Muscle of leg (tissue), 11 donors: ENCODE data around the gene GDAP2. TPM values are rescaled to one million over a fixed set of nuclear protein-coding genes. Genes with fewer than 3 reads are reported as not detected.
A peak's percentile ranks its signal among the peaks of the same experiment; 100 is the strongest.

Experiments
- DNase-seq: peaks from one replicate; pipeline ENCODE4 v3.0.0; 2013
- H3K27ac ChIP-seq: one replicate; pipeline ENCODE4 v1.5.1; 2013; ENCODE audit warnings: mild to moderate bottlenecking, low read length, control low read depth
- H3K27me3 ChIP-seq: one replicate; pipeline ENCODE4 v1.6.1; 2013; ENCODE audit warnings: low read length; ENCODE audit not compliant: control insufficient read depth, insufficient read depth
- H3K36me3 ChIP-seq: one replicate; pipeline ENCODE4 v1.6.1; 2013; ENCODE audit warnings: low read length; ENCODE audit not compliant: control insufficient read depth, insufficient read depth
- H3K4me1 ChIP-seq: one replicate; pipeline ENCODE4 v1.6.1; 2013; ENCODE audit warnings: low read length; ENCODE audit not compliant: control insufficient read depth, insufficient read depth
- H3K4me3 ChIP-seq: one replicate; pipeline ENCODE4 v1.5.1; 2013; ENCODE audit warnings: low read length, control low read depth
- H3K9me3 ChIP-seq: replicated peaks from 2 replicates; pipeline ENCODE4 v1.6.1; 2013; ENCODE audit warnings: low read depth, low read length; ENCODE audit not compliant: control insufficient read depth
- WGBS: methylation state at CpG from one replicate; pipeline ENCODE4 v1.1.5; 2013; ENCODE audit warnings: missing lambda C conversion rate; ENCODE audit not compliant: insufficient coverage; 5-methylcytosine and 5-hydroxymethylcytosine counted together
- polyA plus RNA-seq, 8 donors: library from polyadenylated mRNA; unstranded; fragments of 120-200 nt; gene quantifications; one replicate each; pipeline versions ENCODE4 v1.2.1 to v1.2.3, GENCODE V29; 2013; ENCODE audit warnings: inconsistent platforms in 1 of 8, low replicate concordance in 1 of 8; ENCODE audit not compliant: insufficient read length in 8 of 8, insufficient read depth in 1 of 8
- total RNA-seq: library from RNA; stranded (reverse); fragments of 120-200 nt; gene quantifications from one replicate; pipeline ENCODE4 v1.2.4, GENCODE V29; 2013

The GDAP2 gene
- total and polyA plus RNA-seq, 9 donors, result 6.3 to 14.0 (median 7.0) TPM

GRCh38 chr1:117819301-117819700 lies 110.1 kb downstream of the GDAP2 start:
- H3K36me3 ChIP-seq, result no peaks in the 10 kb centered on the region
- no peak for DNase-seq
- peaks cover 16% of the 10 kb centered on the region for H3K4me1 ChIP-seq
- no peaks in the 10 kb centered on the region for H3K27me3 ChIP-seq
- 0% methylated on average over 1 of the region's 4 CpGs for WGBS
- H3K27ac ChIP-seq, result no peak overlapping the region
- no peak overlapping the region for H3K4me3 ChIP-seq
- peaks cover 5% of the 10 kb centered on the region for H3K9me3 ChIP-seq

GRCh38 chr1:117818456-117818855 lies 111.0 kb downstream of the GDAP2 start:
- 91% methylated on average over 8 of the region's 8 CpGs for WGBS
- no peak overlapping the region for H3K4me3 ChIP-seq
- no peak overlapping the region for H3K27ac ChIP-seq

GRCh38 chr1:117817629-117818028 lies 111.8 kb downstream of the GDAP2 start:
- Histone ChIP-seq H3K9me3 (peaks cover 5% of the 10 kb centered on the region), H3K4me1 (peaks cover 14% of the 10 kb centered on the region), H3K36me3 (no peaks in the 10 kb centered on the region), H3K4me3 (no peak overlapping the region), H3K27me3 (no peaks in the 10 kb centered on the region), H3K27ac (no peak overlapping the region)
- DNase-seq, result no peak
- WGBS, result 90% methylated on average over 4 of the region's 5 CpGs

More at GRCh38 chr1:117818456-117818855, 111.0 kb downstream of the GDAP2 start:
- H3K36me3 ChIP-seq, result no peaks in the 10 kb centered on the region
- DNase-seq, result no peak
- H3K4me1 ChIP-seq, result peaks cover 14% of the 10 kb centered on the region
- peaks cover 5% of the 10 kb centered on the region for H3K9me3 ChIP-seq
- H3K27me3 ChIP-seq, result no peaks in the 10 kb centered on the region

GRCh38 chr1:117815926-117816325 lies 113.5 kb downstream of the GDAP2 start:
- Histone ChIP-seq H3K36me3 (no peaks in the 10 kb centered on the region), H3K9me3 (no peaks in the 10 kb centered on the region), H3K4me3 (no peak overlapping the region), H3K27ac (no peak overlapping the region), H3K27me3 (no peaks in the 10 kb centered on the region), H3K4me1 (peaks cover 7% of the 10 kb centered on the region)
- 71% methylated on average over 7 of the region's 9 CpGs for WGBS
- DNase-seq, result no peak

- H3K9me3 ChIP-seq, result no peaks in the 10 kb centered on the region
- H3K36me3 ChIP-seq, result no peaks in the 10 kb centered on the region
- DNase-seq, result peak; percentile 63
- no peak overlapping the region for H3K27ac ChIP-seq
- WGBS, result 57% methylated on average over 3 of the region's 6 CpGs
- peaks cover 4% of the 10 kb centered on the region for H3K4me1 ChIP-seq
- H3K4me3 ChIP-seq, result no peak overlapping the region
- no peaks in the 10 kb centered on the region for H3K27me3 ChIP-seq
These were observed 114.3 kb downstream of the GDAP2 start for GRCh38 chr1:117814856-117815797.

Other genes starting within 250 kb of the GDAP2 start
- gene WDR3, start 118 bp upstream of the GDAP2 start, total RNA-seq, result 28.1 TPM
- gene WDR3, start 118 bp upstream of the GDAP2 start, polyA plus RNA-seq, result 10 to 100 TPM; 13.4 to 25.4 (median 22.1) TPM